Stimulated activated CD8-positive, alpha-beta memory T cell treated with anti-CD3 and anti-CD28 coated beads, Interleukin-15, amount 100 ng/mL, for 48 hours (primary cell): ENCODE results near the gene FGF18.
"Not testable (repeated sequence)": the region's sequence is repeated elsewhere in the genome, so short reads cannot be mapped to it uniquely, and the experiment has no call there.

Experiments
- DNase-seq, 2 donors: peaks; one replicate each; pipeline ENCODE4 v3.0.0-alpha.2; 2020; ENCODE audit warnings: low read depth in 2 of 2

The FGF18 gene, protein sequence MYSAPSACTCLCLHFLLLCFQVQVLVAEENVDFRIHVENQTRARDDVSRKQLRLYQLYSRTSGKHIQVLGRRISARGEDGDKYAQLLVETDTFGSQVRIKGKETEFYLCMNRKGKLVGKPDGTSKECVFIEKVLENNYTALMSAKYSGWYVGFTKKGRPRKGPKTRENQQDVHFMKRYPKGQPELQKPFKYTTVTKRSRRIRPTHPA

DNA sequence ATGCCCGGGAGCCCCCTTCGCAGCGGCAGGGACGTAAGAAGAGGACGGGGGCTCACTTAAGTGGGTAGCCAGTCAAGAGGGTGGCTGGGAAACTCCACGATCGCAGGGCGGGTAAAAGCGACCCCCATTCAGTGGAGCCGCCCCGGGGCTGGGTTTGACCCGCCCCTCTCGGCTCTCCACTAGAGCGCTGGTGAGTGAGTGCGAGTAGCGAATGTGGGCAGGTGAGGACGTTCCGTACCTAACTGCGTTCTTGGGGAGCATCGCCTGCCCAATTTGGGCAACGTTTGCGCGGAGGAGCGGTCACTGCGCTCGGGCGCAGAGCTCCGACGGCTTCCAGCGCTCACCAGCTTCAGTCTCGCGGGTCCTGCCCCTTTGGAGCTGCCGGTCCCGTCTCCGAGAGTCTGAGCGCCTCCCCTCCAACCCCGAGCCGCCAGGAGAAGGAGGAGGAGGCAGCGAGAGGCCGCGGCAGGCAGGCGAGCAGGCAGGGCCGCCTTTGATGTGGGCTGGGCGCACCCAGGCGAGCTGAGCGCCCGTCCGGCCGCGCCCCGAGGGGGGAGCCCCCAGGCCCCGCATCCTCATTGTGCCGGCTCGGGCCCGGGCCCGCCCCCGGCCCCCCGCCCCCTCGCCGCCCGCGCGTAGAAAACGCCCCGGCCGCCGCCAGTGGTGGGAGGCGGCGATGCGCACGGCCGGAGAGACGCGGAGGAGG, at the start of gene FGF18:
Gene FGF18, plus strand, starts transcription at position 666 of the 706 bp plus-strand sequence. CDS start 553 bp downstream, outside the sequence.
- DNase-seq, result peak in 1 of 2 donors; percentile 34

DNA sequence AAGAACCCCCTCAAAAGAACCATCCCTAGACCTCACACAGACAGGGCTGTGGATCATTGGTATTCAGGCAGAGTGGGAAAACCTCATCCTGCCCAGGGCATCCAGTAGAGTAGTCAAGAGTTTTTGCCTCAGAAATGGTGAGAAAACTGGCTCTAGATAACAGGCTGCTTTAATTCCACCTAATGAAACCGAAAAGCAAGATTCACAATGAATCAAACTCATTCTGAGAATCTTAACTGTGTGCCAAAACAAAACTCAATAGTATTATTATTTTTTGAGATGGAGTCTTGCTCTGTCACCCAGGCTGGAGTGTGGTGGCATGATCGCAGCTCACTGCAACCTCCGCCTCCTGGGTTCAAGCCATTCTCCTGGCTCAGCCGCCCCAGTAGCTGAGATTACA, 49.5 kb upstream of the FGF18 start:
- DNase-seq, result no peak

DNA sequence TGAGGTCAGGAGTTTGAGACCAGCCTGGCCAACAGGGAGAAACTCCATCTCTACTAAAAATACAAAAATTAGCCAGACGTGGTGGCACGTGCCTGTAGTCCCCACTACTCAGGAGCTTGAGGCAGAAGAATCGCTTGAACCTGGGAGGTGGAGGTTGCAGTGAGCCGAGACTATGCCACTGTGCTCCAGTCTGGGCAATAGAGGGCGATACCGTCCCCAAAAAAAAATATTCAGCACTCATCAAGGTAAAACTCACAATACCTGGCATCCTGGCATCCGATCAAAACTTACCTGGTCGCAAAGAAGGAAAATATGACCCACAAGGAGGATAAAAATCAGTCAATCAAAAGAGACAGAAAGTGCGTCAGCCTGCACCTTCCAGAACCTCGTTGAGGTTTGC, 48.6 kb upstream of the FGF18 start:
- DNase-seq, result not testable (repeated sequence)

DNA sequence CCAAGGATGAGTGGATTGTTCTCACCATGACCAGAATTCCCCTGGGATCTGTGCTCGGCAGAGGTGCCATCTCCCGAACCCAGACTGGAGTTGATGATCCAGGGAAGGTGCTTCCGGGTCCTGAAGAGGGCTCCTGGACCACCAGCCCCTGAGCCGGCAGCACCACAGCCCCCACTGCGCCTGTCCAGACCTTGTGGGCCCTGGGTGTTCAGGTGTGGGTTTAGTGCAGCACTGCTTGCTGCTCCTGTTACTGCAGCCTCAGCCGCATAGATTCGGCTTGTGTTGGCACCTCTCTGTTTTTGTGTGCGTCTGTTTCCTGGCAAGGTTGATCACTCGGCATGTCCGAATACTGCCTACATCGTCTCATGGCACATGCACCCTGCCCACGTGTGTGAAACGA, 48.1 kb upstream of the FGF18 start:
- no peak for DNase-seq

DNA sequence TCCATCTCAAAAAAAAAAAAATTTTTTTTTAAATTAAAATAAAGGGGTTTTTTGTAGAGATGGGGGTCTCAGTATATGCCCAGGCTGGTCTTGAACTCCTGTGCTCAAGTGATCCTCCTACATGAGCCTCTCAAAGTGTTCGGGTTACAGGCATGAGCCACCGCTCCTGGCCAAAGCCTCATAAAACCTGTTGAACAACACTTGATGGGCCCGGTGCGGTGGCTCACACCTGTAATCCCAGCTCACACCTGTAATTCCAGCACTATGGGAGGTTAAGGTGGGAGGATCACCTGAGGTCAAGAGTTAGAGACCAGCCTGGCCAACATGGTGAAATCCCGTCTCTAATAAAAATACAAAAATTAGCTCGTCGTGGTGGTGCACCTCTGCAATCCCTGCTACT, 39.5 kb upstream of the FGF18 start:
- no peak for DNase-seq

DNA sequence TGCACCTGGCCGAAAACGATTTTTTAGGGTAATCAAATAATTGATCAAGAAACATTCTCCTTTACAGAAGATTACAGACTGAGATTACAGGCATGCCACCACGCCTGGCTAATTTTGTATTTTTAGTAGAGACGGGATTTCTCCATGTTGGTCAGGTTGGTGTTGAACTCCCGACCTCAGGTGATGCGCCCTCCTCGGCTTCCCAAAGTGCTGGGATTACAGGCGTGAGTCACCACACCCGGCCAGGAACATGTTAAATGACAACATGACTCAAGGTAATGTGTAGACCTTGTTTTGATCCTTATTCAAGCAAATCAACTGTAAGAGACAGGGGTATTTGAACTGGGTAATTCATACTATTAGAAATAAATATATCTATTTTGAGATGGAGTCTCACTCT, 35.0 kb upstream of the FGF18 start:
- not testable (repeated sequence) for DNase-seq

DNA sequence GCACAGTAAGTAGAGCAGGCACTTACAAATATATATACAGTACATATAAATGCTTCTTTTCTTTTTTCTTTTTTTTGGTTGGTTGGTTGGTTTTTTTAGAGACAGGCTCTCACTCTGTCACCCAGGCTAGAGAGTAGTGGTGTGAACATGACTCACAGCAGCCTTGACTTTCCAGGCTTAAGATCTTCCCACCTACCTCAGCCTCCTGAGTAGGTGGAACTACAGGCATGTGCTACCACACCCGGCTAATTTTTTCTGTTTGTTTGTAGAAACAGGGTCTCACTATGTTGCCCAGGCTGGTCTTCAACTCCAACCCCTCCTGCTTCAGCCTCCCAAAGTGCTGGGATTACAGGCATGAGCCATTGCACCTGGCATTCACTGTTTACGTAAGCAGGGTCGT, 34.4 kb upstream of the FGF18 start:
- DNase-seq, result peak in 1 of 2 donors; percentile 14

DNA sequence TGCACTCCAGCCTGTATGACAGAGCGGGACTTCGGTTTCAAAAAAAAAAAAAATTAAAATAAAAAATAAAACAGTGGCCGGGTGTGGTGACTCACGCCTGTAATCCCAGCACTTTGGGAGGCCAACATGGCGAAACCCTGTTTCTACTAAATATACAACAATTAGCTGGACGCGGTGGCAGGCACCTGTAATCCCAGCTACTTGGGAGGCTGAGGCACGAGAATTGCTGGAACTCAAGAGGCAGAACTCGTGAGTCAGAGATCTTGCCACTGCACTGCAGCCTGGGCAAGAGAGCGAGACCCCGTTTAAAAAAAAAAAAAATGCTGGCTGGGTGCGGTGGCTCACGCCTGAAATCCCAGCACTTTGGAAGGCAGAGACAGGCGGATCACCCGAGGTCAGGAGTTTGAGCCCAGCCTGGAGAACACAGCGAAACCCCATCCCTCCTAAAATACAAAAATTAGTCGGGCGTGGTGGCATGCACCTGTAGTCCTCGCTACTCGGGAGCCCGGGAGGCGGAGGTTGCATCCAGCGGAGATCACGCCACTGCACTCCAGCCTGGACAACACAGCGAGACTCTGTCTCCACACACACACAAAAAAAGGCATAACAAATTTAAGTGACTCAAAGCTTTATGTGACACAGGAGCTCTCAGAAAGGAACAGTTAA, 33.3 kb upstream of the FGF18 start:
- no peak for DNase-seq

DNA sequence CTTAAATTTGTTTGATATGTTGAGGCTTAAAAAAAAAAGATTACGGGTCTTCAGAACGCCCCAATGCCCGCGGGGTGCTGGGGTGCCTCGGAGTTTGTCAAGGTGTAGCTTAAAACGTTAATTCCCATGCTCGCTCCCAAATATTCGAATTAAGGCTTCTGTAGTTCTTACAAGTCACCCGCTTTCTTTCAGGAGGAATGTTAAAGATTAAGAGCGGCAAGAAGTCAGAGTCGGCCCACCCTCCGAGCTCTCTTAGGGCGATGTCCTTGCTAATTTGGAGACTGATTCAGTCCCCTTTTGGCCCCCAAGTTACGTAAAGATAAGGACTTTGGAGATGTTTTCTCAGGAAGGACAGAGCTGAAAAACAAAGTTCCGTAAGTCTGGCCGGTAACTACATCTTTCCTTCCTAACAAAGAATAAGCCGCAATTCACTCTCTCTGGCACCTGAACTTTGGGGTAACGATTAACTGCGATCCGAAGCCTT, 32.5 kb upstream of the FGF18 start:
- DNase-seq, result no peak

DNA sequence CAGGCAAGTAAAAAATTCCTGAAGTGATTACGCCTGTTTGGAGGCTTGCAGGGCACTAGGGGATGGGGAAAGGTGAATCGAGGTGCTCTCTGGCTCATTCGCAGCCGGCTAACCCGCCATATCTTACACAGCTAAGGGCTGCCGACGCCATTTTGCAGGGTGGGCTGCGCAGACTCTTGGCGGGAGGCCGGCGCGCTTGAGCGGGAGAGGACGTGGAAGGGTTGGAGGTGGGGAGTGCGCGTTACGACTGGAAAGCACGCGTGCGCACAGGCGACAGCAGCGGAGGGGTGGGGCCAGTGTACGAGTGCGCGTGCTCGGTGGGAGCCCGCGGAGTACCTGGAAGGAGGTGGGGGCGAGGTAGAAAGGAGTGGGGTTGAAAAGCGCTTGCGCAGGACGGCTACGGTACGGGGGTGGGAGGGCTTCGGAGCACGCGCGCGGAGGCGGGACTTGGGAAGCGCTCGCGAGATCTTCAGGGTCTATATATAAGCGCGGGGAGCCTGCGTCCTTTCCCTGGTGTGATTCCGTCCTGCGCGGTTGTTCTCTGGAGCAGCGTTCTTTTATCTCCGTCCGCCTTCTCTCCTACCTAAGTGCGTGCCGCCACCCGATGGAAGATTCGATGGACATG, 32.0 kb upstream of the FGF18 start, which contains the start of gene NPM1:
Gene NPM1, plus strand, starts transcription at position 505 of the 625 bp plus-strand sequence. Its CDS starts 100 bp downstream, at position 605.
- DNase-seq, result peak; percentile 97

DNA sequence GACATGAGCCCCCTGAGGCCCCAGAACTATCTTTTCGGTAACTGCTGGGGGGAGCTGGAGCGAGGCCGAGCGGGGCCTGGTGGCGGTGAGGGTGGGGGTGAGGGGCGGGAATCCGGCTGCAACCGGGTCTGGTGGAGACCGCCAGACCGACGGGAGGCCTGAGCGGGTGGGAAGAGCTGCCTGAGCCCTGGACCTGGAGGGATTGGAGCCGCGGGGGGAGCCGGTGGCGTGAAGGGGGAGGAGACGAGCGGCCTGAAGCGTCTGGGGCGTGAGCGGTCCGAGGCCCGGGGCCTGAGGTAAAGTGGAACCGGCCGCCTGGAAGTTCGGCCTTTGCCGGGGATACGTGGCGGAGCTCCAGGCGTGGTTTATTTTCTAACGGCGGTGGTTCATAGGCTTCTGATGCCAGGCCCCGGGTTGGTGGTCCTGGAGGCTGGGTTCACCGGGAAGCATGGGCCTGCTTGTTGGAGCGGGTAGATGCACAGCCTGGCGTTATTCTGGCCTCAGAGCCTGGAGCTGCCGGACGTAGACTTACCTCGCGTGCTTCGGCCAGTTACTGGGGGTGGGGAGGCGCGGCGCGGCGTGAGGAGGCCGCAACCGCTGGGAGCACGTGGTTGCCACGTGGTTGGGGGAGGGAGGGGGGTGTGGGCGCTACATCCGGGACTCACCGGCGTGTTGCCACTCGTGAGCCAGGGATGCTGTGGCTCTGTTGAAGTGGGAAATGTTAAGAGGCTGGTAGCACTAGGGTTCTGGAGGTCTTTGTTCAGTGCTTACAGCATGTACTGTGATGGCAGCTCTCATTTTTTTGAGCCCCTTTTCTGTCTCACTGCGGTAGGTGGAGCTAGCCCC, 31.3 kb upstream of the FGF18 start:
- peak; percentile 72 to 73 for DNase-seq

DNA sequence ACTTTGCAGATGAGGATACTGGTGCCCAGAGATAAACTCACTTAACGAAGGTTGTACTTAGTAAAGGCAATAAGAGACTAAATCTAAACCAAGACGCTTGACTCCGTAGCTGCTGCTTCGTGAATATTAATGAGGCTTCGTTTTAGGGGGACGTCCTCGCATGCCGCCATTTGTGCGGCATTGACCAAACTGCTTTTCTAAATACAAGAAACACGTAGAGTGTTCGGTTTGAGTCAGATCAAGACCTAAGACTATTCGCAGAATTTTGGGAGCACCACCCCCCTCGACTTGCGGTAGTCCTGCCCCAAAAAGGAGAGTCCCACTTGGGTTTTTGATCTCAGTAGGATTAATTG, 30.7 kb upstream of the FGF18 start:
- peak; percentile 25 to 30 for DNase-seq

DNA sequence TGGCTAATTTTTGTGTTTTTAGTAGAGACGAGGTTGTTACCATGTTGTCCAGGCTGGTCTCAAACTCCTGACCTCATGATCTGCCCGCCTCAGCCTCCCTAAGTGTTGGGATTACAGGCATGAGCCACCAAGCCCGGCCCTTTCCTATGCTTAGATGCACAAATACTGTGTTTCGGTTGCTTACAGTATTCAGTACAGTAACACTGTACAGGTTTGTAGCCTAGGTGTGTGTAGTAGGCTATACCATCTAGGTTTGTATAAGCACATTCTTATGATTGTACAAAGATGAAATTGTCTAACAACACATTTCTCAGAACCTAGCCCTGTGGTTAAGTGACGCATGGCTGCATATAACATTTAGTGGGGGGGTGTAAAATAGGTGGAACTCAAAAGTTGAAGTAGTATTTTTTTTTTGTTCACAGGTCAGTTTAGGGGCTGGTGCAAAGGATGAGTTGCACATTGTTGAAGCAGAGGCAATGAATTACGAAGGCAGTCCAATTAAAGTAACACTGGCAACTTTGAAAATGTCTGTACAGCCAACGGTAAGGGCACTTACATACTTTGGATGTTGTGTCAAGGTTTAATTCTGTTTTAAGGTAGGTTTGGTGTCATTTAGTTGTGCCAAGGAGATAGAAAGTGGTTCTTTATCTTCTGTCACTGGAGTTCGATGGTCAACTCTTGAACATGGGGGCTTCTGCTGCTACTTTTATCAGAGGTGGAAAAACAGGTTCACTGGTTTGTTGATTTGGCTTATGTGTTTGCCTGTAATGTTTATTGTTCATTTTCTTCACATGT, 28.4 kb upstream of the FGF18 start:
- no peak for DNase-seq

DNA sequence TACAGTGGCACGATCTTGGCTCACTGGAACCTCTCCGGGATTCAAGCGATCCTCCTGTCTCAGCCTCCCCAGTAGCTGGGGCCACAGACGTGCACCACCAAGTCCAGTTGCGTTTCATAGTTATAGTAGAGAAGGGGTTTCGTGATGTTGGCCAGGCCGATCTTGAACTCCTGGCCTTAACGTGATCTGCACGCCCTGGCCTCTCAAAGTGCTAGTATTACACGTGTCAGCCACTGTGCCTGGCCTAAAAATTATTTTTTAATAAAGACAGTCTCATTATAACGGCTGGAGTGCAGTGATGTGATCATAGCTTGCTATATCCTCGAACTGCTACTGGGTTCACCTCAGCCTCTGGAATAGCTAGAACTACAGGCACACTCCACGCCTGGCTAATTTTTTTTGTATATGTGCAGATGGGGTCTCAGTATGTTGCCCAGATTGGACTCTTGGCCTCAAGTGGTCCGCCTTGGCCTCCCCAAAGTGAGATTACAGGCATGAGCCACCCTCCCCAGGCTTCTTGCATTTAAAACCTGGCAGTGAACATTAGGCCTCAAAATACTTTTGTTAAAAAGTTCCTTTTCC, 27.4 kb upstream of the FGF18 start:
- DNase-seq, result no peak

DNA sequence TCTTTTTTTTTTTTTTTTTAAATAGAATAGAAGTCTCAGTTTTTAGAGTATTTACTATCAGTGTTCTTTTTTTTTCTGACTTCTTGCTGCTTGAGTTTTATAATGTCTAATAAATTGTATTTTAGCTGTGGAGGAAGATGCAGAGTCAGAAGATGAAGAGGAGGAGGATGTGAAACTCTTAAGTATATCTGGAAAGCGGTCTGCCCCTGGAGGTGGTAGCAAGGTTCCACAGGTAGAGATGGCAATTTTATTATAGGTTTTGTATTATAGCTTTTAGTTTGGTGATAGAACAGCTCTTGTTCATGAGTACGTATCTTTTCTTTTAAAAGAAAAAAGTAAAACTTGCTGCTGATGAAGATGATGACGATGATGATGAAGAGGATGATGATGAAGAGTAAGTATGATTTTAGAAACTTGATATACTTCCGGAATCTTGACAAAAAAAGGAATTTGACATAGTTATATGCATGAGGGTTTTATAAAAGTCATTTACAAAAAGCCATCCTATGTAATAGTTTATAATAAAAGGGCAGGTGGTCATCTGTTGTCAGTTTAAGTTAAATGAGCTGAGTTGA, 26.8 kb upstream of the FGF18 start:
- no peak for DNase-seq

DNA sequence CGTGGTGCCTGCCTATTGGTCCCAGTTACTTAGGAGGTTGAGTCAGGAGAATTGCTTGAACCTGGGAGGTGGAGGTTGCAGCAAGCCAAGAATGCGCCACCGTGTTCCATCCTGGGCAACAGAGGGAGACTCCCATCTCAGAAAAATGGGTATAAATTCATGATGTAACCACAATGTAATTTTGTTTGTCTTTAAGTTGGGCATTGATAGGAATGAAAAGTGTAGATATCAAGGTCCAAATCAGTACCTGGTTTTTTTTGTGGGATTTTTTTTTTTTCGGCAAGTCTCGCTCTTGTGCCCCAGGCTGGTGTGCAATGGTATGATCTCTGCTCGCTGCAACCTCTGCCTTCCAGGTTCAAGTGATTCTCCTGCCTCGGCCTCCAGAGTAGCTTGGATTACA, 24.4 kb upstream of the FGF18 start:
- no peak for DNase-seq

DNA sequence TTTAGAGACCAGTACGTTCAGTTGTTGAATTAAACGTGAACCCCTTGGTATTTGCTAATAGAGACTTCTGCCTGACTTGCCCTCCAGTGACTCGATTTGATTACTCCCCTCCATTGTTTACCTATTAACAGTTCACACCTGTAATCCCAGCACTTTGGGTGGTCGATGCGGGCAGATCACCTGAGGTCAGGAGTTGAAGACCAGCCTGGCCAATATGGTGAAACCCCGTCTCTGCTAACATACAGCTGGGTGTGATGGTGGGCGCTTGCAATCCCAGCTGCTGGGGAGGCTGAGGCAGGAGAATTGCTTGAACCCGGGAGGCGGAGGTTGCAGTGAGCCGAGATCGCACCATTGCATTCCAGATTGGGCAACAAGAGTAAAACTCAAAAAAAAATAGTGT, 22.9 kb upstream of the FGF18 start:
- DNase-seq, result not testable (repeated sequence)

DNA sequence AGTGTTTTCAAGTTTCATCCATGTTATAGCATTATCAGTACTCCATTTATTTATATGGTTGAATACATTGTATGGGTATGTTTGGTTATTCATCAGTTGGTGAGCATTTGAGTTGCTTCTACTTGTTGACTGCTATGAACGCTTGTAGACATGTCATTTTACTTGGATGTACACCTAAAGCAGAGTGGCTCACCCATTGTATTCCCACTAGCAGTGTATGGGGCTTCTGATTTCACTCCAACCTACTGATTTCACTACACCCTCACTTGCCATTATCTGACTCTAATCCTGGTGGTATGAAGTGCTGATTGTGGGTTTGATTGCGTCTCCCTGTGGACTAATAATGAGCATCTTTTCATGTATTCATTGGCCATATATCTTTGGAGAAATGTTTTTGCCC, 22.3 kb upstream of the FGF18 start:
- DNase-seq, result no peak

DNA sequence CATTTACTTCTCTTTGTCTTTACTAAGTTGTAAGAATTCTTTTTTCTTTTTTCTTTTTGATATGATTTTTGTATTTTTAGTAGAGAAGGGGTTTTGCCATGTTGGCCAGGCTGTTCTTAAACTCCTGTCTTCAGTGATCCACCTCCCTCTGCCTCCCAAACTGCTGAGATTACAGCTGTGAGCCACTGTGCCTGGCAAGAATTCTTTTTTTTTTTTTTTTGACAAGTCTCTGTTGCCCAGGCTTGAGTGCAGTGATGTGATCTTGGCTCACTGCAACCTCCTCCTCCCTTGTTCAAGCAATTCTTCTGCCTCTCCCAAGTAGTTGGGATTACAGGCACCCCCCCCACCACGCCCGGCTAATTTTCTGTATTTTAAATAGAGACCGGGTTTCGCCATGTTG, 21.8 kb upstream of the FGF18 start:
- no peak for DNase-seq

DNA sequence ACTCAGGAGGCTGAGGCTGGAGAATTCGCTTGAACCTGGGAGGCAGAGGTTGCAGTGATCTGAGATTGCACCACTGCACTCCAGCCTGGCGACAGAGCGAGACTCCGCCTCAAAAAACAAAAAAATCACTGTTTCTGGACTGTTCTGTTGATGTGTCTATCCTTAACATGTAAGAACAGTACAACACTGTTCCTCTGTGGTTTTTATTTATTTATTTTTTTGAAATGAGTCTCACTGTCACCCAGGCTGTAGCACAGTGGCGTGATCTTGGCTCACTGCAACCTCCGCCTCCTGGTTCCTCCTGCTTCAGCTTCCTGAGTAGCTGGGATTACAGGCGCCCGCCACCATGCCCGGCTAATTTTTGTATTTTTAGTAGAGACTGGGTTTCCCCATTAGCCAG, 20.8 kb upstream of the FGF18 start:
- not testable (repeated sequence) for DNase-seq
